ENCODE results near the gene MACROD2. TPM values are rescaled to one million over a fixed set of nuclear protein-coding genes. Genes with fewer than 3 reads are reported as not detected.

The MACROD2 gene
- total RNA-seq, 4 donors from 2014 or later = 2.9 to 11.3 (median 8.0) TPM

DNA sequence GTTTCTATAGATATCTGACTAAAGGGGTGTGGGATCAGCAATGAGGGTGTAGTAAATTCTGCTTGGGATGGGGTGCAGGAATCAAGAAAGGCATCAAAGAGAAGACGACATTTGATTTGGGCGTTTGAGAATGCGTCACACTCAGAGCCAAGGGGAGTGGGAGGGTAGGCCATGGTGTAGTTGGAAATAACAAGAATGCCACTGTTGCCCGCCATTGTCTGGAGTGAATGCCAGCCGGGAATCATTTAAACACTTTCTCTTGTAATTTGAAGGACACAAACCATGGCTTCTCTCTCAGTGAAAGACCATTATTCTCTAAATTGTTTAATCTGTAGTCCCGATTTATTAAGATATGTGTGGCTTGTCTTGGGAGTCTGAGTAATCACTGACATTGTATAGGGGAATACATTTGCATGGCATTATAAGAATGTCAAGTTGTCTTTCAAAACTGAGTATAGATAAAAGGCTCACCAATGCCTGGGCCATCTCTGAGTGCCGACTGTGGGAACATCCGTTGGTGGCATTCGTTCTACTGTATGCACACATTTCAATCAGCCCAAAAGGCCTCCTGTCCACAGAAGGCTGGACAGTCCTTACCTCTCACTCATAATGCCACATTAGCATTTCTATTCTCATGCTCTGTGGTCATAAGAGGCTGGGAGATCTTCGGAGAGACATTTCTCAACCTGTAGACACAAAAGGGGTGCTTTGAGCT is 1800.1 kb downstream of the MACROD2 start:
- TF ChIP-seq, protein P1, sequence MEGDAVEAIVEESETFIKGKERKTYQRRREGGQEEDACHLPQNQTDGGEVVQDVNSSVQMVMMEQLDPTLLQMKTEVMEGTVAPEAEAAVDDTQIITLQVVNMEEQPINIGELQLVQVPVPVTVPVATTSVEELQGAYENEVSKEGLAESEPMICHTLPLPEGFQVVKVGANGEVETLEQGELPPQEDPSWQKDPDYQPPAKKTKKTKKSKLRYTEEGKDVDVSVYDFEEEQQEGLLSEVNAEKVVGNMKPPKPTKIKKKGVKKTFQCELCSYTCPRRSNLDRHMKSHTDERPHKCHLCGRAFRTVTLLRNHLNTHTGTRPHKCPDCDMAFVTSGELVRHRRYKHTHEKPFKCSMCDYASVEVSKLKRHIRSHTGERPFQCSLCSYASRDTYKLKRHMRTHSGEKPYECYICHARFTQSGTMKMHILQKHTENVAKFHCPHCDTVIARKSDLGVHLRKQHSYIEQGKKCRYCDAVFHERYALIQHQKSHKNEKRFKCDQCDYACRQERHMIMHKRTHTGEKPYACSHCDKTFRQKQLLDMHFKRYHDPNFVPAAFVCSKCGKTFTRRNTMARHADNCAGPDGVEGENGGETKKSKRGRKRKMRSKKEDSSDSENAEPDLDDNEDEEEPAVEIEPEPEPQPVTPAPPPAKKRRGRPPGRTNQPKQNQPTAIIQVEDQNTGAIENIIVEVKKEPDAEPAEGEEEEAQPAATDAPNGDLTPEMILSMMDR (IDR thresholded peaks at IDR 0.05; ENCODE audit: low read depth) = no peak

DNA sequence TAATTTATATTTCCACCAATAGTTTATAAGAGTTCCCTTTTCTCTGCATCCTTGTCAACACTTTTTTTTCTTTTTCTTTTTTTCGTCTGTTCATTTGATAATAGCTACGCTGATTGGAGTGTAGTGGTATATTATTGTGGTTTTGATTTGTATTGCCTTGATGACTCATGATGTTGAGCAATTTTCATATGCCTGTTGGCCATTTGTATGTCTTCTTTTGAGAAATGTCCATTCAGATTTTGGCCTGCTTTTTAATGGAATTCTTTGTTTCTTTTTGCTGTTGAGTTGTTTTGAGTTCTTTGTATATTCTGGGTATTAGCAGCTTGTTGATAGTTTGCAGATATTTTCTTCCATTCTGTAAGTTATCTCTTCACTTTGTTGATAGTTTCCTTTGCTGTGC is 1804.6 kb downstream of the MACROD2 start:
- TF ChIP-seq, protein P1 (IDR thresholded peaks at IDR 0.05; ENCODE audit: low read depth) = no peak

DNA sequence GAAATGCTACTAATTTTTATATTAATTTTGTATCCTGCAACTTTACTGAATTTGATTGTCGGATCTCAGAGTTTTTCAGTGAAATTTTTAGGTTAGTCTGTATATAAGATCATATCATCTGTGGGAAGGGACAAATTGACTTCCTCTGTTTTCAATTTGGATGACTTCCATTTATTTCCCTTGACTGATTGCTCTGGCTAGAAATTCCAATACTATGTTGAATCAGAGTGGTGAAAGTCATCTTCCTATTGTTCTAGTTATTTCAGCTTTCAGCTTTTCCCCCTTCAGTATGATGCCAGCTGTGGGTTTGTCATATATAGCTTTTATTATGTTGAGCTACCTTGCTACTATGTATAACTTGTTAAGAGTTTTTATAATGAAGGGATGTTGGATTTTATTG is 1806.7 kb downstream of the MACROD2 start:
- TF ChIP-seq, protein P1 (IDR thresholded peaks at IDR 0.05; ENCODE audit: low read depth) = no peak

DNA sequence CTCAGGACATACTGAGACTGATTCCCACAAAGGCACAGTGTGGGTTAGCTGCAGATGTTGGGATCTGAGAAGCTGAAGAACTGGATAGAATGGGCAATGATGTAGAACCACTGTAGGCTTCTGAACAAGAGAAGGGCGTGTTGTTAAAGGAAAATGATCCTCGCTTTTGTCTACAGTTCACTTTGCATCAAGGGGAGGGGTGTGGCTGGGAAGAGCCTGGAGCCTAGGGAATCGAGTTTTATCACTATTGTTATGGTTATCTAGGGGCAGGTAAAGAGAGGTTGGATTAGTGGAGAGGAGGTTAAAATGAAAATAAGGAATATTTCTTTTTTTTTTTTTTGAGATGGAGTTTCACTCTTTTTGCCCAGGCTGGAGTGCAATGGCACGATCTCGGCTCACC is 1809.8 kb downstream of the MACROD2 start:
- TF ChIP-seq, protein P1 (IDR thresholded peaks at IDR 0.05; ENCODE audit: low read depth) = no peak

DNA sequence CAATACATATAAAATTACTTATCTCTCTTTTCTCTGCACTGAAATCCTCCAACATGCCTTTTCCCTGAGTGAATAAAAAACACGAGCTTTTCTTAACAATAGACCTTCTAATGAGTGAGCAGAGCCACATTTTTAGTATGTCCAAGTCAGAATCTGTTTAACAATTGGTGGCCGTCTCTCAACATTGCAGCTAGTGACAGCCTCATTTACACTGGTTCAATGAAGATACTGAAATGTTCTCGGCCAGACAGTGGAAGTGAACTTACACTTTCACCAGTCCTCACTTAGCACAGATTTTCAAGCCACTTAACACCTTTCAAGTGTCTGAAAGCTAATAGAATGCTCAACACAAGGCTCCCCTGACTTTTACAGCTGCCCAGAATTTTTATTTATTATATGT is 1810.8 kb downstream of the MACROD2 start:
- TF ChIP-seq, protein P1 (IDR thresholded peaks at IDR 0.05; ENCODE audit: low read depth) = no peak

DNA sequence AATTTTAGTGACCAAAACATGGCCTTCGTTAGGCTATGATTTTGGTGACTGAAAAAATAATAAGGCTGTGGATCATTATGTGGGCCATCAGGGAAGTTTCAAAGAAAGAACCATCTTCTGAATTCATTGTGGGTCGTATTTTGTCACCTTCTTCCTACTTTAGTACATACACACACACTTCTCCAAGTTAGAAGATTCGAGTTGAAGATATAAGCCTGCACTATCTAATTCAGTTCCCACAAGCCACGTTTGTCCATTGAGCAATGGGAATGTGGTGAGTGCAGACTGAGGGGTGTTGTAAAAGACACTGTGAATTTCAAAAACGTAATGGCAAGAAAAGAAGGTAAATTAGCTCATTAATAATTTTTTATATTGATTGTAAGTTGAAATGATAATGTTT is 1812.0 kb downstream of the MACROD2 start:
- TF ChIP-seq, protein P1 (IDR thresholded peaks at IDR 0.05; ENCODE audit: low read depth) = no peak

DNA sequence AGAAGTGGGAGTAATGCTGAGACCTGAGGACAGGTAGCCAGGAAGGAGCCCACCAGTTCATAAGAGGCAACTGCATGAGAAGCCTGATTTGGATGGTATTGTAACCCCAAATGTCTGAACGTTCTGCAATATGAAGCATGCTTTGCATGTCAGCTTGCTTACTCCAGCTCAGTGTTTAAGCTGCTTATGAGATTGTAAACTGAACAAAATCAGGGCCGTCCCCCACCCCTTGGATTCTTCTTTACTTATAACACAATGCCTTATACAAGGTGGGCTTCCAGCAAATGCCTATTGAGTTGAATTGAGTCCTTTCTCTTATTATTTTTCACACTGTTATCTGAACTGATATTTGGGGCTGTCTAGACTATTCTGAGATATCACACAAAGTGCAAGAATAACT is 1816.6 kb downstream of the MACROD2 start:
- TF ChIP-seq, protein P1 (IDR thresholded peaks at IDR 0.05; ENCODE audit: low read depth) = no peak

Measured in subcutaneous adipose tissue (tissue), 4 donors.